HEK293 (cell line): ENCODE measurements around the gene TRAF2.

ENCODE experiments used
- ATF2 ChIP-seq: fragments of 450-650 bp; formaldehyde crosslinking; IDR thresholded peaks from 2 replicates; pipeline ENCODE4 v1.5.1; 2016; ENCODE audit warnings: missing biosample characterization, missing genetic modification characterization, low read depth
- KLF1 ChIP-seq: fragments of 450-650 bp; formaldehyde crosslinking; IDR thresholded peaks from 2 replicates; pipeline ENCODE4 v1.5.1; 2016; ENCODE audit warnings: missing biosample characterization, missing genetic modification characterization
- ZFP3 ChIP-seq: fragments of 450-650 bp; formaldehyde crosslinking; IDR thresholded peaks from 2 replicates; pipeline ENCODE4 v1.5.1; 2016; ENCODE audit warnings: low read depth, missing biosample characterization, missing genetic modification characterization
- ZNF157 ChIP-seq: fragments of 450-650 bp; formaldehyde crosslinking; IDR thresholded peaks from 2 replicates; pipeline ENCODE4 v1.5.1; 2016; ENCODE audit warnings: missing biosample characterization, missing genetic modification characterization
- ZNF292 ChIP-seq: fragments of 450-650 bp; formaldehyde crosslinking; IDR thresholded peaks from 2 replicates; pipeline ENCODE4 v1.5.1; 2016; ENCODE audit warnings: low read depth, missing biosample characterization, missing genetic modification characterization, borderline replicate concordance
- ZNF311 ChIP-seq: fragments of 450-650 bp; formaldehyde crosslinking; IDR thresholded peaks from 2 replicates; pipeline ENCODE4 v1.5.1; 2017; ENCODE audit warnings: missing biosample characterization, missing genetic modification characterization, borderline replicate concordance
- ZNF404 ChIP-seq: fragments of 450-650 bp; formaldehyde crosslinking; IDR thresholded peaks from 2 replicates; pipeline ENCODE4 v1.5.1; 2017; ENCODE audit warnings: missing biosample characterization, missing genetic modification characterization
- ZNF670 ChIP-seq: fragments of 450-650 bp; formaldehyde crosslinking; IDR thresholded peaks from 2 replicates; pipeline ENCODE4 v1.5.1; 2016; ENCODE audit warnings: missing biosample characterization, missing genetic modification characterization, low read depth
- ZNF707 ChIP-seq: fragments of 450-650 bp; formaldehyde crosslinking; IDR thresholded peaks from 2 replicates; pipeline ENCODE4 v1.5.1; 2016; ENCODE audit warnings: missing biosample characterization, missing genetic modification characterization
- TF ChIP-seq, protein P1 (sequence below): fragments of 450-650 bp; formaldehyde crosslinking; IDR thresholded peaks from 2 replicates; pipeline ENCODE4 v1.5.1; 2016; ENCODE audit warnings: missing biosample characterization, missing genetic modification characterization
- TF ChIP-seq, protein P2 (sequence below): fragments of 450-650 bp; formaldehyde crosslinking; IDR thresholded peaks from 2 replicates; pipeline ENCODE4 v1.5.1; 2016; ENCODE audit warnings: missing biosample characterization, missing genetic modification characterization

GRCh38 chr9:136972335-136972734 is 86.0 kb downstream of the TRAF2 start:
- TF ChIP-seq ZNF157 (tag by site-specific recombination), result no peak
- TF ChIP-seq KLF1 (tag by site-specific recombination), result no peak
- TF ChIP-seq, protein P1, sequence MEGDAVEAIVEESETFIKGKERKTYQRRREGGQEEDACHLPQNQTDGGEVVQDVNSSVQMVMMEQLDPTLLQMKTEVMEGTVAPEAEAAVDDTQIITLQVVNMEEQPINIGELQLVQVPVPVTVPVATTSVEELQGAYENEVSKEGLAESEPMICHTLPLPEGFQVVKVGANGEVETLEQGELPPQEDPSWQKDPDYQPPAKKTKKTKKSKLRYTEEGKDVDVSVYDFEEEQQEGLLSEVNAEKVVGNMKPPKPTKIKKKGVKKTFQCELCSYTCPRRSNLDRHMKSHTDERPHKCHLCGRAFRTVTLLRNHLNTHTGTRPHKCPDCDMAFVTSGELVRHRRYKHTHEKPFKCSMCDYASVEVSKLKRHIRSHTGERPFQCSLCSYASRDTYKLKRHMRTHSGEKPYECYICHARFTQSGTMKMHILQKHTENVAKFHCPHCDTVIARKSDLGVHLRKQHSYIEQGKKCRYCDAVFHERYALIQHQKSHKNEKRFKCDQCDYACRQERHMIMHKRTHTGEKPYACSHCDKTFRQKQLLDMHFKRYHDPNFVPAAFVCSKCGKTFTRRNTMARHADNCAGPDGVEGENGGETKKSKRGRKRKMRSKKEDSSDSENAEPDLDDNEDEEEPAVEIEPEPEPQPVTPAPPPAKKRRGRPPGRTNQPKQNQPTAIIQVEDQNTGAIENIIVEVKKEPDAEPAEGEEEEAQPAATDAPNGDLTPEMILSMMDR (tag by site-specific recombination), result no peak
- no peak for TF ChIP-seq ZNF670 (tag by site-specific recombination)
- TF ChIP-seq ZNF292 (tag by site-specific recombination), result no peak
- no peak for TF ChIP-seq ZFP3 (tag by site-specific recombination)
- TF ChIP-seq, protein P2, sequence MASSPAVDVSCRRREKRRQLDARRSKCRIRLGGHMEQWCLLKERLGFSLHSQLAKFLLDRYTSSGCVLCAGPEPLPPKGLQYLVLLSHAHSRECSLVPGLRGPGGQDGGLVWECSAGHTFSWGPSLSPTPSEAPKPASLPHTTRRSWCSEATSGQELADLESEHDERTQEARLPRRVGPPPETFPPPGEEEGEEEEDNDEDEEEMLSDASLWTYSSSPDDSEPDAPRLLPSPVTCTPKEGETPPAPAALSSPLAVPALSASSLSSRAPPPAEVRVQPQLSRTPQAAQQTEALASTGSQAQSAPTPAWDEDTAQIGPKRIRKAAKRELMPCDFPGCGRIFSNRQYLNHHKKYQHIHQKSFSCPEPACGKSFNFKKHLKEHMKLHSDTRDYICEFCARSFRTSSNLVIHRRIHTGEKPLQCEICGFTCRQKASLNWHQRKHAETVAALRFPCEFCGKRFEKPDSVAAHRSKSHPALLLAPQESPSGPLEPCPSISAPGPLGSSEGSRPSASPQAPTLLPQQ (tag by site-specific recombination), result no peak
- no peak for TF ChIP-seq ATF2 (tag by site-specific recombination)
- no peak for TF ChIP-seq ZNF404 (tag by site-specific recombination)
- TF ChIP-seq ZNF311 (tag by site-specific recombination), result no peak
- TF ChIP-seq ZNF707 (tag by site-specific recombination), result no peak
